ENCODE measurements around the gene ATP9B. TPM values are rescaled to one million over a fixed set of nuclear protein-coding genes. Genes with fewer than 3 reads are reported as not detected.

The ATP9B gene
- total RNA-seq, 2 experiments from 2014 or later = 61.9 to 63.5 TPM

- Mint-ChIP-seq H3K9me3 (no peaks in the 10 kb centered on the region), H3K27me3 (no peaks in the 10 kb centered on the region), H3K27ac (no peak overlapping the region), H3K36me3 (ENCODE audit: low read depth) (peaks cover 61% of the 10 kb centered on the region), H3K4me3 (no peak overlapping the region), H3K4me1 (ENCODE audit: low read depth) (no peaks in the 10 kb centered on the region)
- no peak for TF ChIP-seq CTCF (IDR thresholded peaks at IDR 0.05)
- no peak overlapping the region for H3K27ac ChIP-seq (ENCODE audit: low read depth in 1 of 2, low read length in 2 of 2)
- CTCF ChIA-PET = no interaction called here
- intact Hi-C loops (cut with DNase I, micrococcal nuclease) = no loop called here
- DNase-seq = no peak
- H3K36me3 ChIP-seq (ENCODE audit: insufficient read depth, low read length) = peaks cover 8% of the 10 kb centered on the region
- no peaks in the 10 kb centered on the region for H3K4me1 ChIP-seq (ENCODE audit: insufficient read depth, low read length)
- H3K27me3 ChIP-seq (ENCODE audit: control insufficient read depth in 1 of 2, insufficient read depth in 2 of 2, low read length in 2 of 2) = no peaks in the 10 kb centered on the region
- POLR2A ChIA-PET = no interaction called here
- no peak for ATAC-seq (ENCODE audit: poor library complexity)
- H3K4me3 ChIP-seq (ENCODE audit: low read length) = no peak overlapping the region
- no peaks in the 10 kb centered on the region for H3K9me3 ChIP-seq (ENCODE audit: control insufficient read depth in 1 of 2, insufficient read depth in 1 of 2, low read length in 2 of 2)
Observed at GRCh38 chr18:79217979-79218604, 148.9 kb downstream of the ATP9B start.

- intact Hi-C loops (cut with DNase I, micrococcal nuclease) = no loop called here
- no peak for DNase-seq
- Mint-ChIP-seq H3K36me3 (ENCODE audit: low read depth) (peaks cover 65% of the 10 kb centered on the region), H3K27me3 (no peaks in the 10 kb centered on the region), H3K27ac (no peak overlapping the region), H3K9me3 (no peaks in the 10 kb centered on the region), H3K4me1 (ENCODE audit: low read depth) (no peaks in the 10 kb centered on the region), H3K4me3 (no peak overlapping the region)
- H3K4me1 ChIP-seq (ENCODE audit: insufficient read depth, low read length) = no peaks in the 10 kb centered on the region
- ATAC-seq (ENCODE audit: poor library complexity) = no peak
- ChIA-PET POLR2A (no interaction called here), CTCF (no interaction called here)
- no peaks in the 10 kb centered on the region for H3K27me3 ChIP-seq (ENCODE audit: control insufficient read depth in 1 of 2, insufficient read depth in 2 of 2, low read length in 2 of 2)
- H3K36me3 ChIP-seq (ENCODE audit: insufficient read depth, low read length) = peaks cover 8% of the 10 kb centered on the region
- TF ChIP-seq CTCF (IDR thresholded peaks at IDR 0.05) = no peak
- no peak overlapping the region for H3K4me3 ChIP-seq (ENCODE audit: low read length)
- H3K27ac ChIP-seq (ENCODE audit: low read depth in 1 of 2, low read length in 2 of 2) = no peak overlapping the region
- no peaks in the 10 kb centered on the region for H3K9me3 ChIP-seq (ENCODE audit: control insufficient read depth in 1 of 2, insufficient read depth in 1 of 2, low read length in 2 of 2)
Observed at GRCh38 chr18:79218605-79219190, 149.5 kb downstream of the ATP9B start.

- intact Hi-C loops (cut with DNase I, micrococcal nuclease) = no loop called here
- ATAC-seq (ENCODE audit: poor library complexity) = no peak
- CTCF ChIA-PET = no interaction called here
Observed at GRCh38 chr18:79221136-79221535, 151.9 kb downstream of the ATP9B start.

More at GRCh38 chr18:79221136-79221535, 151.9 kb downstream of the ATP9B start:
- H3K27me3 ChIP-seq (ENCODE audit: control insufficient read depth in 1 of 2, insufficient read depth in 2 of 2, low read length in 2 of 2) = no peaks in the 10 kb centered on the region
- no peaks in the 10 kb centered on the region for H3K4me1 ChIP-seq (ENCODE audit: insufficient read depth, low read length)
- no peak overlapping the region for H3K4me3 ChIP-seq (ENCODE audit: low read length)
- no peak for TF ChIP-seq CTCF (IDR thresholded peaks at IDR 0.05)
- no peak overlapping the region for H3K27ac ChIP-seq (ENCODE audit: low read depth in 1 of 2, low read length in 2 of 2)
- no peak overlapping the region for H3K4me3 Mint-ChIP-seq
- POLR2A ChIA-PET = no interaction called here
- peaks cover 61% of the 10 kb centered on the region for H3K36me3 Mint-ChIP-seq (ENCODE audit: low read depth)
- no peaks in the 10 kb centered on the region for H3K4me1 Mint-ChIP-seq (ENCODE audit: low read depth)
- peaks cover 8% of the 10 kb centered on the region for H3K36me3 ChIP-seq (ENCODE audit: insufficient read depth, low read length)
- no peaks in the 10 kb centered on the region for H3K27me3 Mint-ChIP-seq
- no peak for DNase-seq
- H3K9me3 Mint-ChIP-seq = no peaks in the 10 kb centered on the region
- no peaks in the 10 kb centered on the region for H3K9me3 ChIP-seq (ENCODE audit: control insufficient read depth in 1 of 2, insufficient read depth in 1 of 2, low read length in 2 of 2)
- no peak overlapping the region for H3K27ac Mint-ChIP-seq

Data from CD4-positive, alpha-beta T cell (primary cell).